HG02642 (cell line): ENCODE data around the gene SUGCT.
A peak's percentile ranks its signal among the peaks of the same experiment; 100 is the strongest.
"Not testable (repeated sequence)": the region's sequence is repeated elsewhere in the genome, so short reads cannot be mapped to it uniquely, and the experiment has no call there.

ENCODE experiments used
- ATAC-seq: cut with Tn5 transposase; IDR thresholded peaks from one replicate; pipeline ENCODE4 v1.9.1; 2021; ENCODE audit warnings: mild to moderate bottlenecking; ENCODE audit not compliant: unreplicated experiment, poor library complexity

SUGCT gene

DNA sequence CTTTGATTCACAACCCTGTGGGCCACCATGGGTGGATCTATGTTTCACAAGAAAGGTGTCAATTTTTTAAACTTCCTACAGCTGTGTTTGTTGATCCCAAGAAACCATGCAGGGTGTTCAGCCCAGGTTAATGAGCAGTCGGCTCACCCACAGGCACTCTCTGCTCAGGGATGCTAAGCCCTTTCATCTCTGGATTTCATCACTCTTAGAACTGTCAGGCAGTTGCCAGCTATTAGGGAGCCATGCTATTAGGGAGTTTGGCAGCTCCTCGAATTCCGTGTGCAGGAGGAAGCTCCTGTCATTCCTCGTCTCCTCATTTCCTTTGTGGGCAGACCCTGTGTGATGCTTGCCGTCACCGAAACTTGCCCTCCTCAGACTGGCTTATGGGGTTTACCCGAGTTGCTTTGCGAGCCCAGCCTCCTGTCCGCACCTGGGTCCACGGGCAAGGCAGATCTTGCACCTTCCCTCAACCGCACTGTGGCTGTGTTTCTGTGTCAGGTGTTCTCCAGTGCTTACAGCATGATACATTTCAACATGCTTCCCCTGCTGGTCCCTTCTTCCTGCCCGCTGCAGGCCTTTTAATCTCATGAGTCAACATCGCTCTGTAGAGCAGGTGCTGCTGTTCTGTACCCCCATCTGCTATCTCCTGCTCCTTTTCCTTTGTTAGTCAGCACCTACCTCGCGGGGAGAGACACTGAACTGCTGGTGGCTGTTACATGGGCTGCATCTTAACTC is 509.8 kb downstream of the SUGCT start:
- no peak for ATAC-seq

DNA sequence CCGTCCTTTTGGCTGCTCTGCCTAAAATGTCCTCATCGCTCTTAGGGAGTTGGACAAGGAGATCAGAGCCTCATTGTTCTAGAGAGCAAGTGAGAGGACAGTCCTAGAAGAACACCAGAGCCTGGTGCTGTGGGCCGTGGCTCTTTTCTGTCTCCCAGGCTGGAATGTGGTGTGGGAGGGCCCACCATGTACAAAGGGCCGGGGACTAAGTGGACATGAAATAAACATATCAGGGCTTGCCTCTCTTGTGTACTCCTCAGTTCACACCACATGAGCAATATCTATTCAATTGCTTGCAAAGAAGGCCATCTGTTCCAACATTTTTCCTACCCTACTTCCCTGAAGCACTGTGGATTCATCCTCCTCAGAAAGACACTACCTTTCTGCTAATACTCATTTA is 510.4 kb downstream of the SUGCT start:
- ATAC-seq, result no peak

GRCh38 chr7:40646717-40647116 is 511.9 kb downstream of the SUGCT start:
- ATAC-seq, result no peak

- no peak for ATAC-seq
Observed at GRCh38 chr7:40647719-40648118, 512.9 kb downstream of the SUGCT start.

- no peak for ATAC-seq
Observed at GRCh38 chr7:40649247-40649646, 514.4 kb downstream of the SUGCT start.

- ATAC-seq, result not testable (repeated sequence)
Observed at GRCh38 chr7:40650903-40651302, 516.1 kb downstream of the SUGCT start.

GRCh38 chr7:40654171-40654570 is 519.4 kb downstream of the SUGCT start:
- ATAC-seq, result no peak

GRCh38 chr7:40655426-40655825 is 520.6 kb downstream of the SUGCT start:
- ATAC-seq, result no peak

- ATAC-seq, result no peak
Observed at GRCh38 chr7:40656349-40656748, 521.5 kb downstream of the SUGCT start.

DNA sequence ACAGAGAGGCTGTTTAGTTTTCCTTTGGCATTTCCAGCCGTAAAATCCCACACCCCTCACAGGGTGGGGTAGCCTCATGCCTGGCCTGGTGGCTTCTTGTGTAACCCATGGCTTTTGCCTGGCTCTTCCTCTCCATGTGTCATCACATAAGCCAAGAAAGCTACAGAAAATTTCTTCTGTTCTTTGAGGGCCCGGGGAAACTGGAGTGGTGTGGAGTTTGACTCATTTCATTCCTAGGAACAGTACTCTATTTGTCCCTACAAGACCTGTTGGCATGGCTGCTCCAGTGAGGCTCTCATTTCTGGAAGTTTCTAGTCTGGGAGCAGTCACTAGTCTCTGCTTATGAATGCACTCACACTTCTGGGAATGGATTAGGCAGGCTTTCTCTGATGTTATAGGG is 523.9 kb downstream of the SUGCT start:
- no peak for ATAC-seq

GRCh38 chr7:40659231-40659630 is 524.4 kb downstream of the SUGCT start:
- ATAC-seq, result no peak

DNA sequence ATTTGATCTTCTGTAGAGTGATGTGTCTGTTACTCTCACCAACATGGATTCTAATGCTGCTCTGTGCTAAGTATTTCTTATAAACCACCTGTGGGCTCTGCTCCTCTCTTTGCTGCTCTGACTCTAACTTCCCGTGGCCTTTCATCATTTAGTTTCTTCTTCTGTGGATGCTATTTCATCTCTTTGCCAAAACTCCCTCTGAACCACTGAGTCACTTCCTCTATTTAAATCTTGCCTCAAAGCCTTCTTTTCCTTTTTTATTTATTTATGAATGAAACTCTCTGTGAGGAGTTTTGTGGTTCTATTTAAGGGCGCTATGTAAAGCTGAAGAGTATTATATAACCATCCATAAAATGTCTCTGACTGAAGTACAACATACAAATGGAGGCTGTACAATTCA is 538.5 kb downstream of the SUGCT start:
- ATAC-seq, result no peak

DNA sequence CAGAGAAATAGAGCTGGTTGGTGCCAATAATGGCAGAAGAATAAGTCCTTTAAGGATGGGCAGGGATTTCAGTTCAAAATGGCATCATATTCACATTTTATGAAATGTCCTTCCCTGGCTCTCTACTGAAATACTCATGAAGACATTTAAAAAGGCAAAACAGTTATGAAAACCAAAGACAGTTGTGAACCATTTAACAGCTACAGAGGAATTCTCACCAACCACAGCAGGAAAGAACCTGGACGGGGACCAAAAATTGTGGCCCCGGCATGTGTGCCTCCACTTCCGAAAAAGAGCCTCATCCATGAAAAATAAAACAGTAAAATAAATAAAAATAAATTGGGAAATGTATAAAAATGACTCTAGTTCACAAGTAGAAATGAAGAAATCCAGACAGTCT is 539.5 kb downstream of the SUGCT start:
- ATAC-seq, result no peak

- no peak for ATAC-seq
Observed at GRCh38 chr7:40675741-40676140, 540.9 kb downstream of the SUGCT start.

DNA sequence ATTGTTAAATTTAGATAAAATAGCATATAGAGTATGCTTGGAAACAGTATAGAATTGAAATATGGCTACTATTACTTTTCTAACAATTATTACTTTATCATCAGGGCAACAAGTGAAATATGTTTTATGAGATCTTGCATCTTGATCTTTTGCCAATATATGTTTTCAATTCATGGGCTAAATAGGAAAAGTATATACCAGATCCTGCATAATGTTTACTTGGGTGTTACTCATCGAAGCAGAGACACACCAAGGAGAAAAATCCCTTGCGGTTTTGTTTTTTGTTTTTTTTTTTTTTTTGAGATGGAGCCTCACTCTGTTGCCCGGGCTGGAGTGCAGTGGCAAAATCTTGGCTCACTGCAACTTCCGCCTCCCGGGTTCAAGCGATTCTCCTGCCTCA is 541.4 kb downstream of the SUGCT start:
- no peak for ATAC-seq

DNA sequence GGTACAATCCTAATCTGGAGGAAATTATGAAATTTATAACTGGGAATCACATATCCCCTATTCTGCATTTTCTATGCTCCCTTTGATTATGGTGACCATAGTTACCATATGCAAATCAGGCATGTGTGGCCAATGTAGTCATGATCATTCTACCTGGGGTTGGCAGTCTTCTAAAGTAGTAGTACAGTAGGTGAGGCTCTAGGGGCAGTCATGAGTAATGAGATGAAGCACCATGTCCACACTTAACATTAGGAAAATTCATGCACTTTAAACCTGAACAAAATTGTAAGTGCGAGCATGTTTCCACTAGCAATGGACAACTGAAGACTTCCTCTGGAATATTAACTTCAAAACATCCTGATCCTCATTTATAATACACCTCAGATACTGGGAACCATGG is 545.9 kb downstream of the SUGCT start:
- ATAC-seq, result peak; percentile 93

- ATAC-seq, result no peak
Observed at GRCh38 chr7:40682696-40683095, 547.9 kb downstream of the SUGCT start.

- ATAC-seq, result no peak
Observed at GRCh38 chr7:40694026-40694809, 559.4 kb downstream of the SUGCT start.

DNA sequence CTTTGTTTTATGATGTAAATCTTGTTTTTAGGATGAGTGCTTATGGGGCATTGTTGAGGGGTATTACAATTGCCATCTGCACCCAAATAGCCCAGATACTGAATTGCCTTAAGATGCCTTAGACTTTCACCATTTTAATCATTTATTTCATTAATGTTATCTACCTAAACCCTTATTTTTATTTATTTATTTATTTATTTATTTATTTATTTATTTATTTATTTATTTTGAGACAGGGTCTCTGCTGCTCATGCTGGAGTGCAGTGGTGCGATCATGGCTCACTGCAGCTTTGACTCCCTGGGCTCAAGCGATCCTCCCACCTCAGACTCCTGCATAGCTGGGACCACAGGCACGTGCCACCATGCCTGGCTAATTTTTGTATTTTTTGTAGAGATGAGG is 560.2 kb downstream of the SUGCT start:
- no peak for ATAC-seq

- ATAC-seq, result no peak
Observed at GRCh38 chr7:40697653-40698052, 562.8 kb downstream of the SUGCT start.

GRCh38 chr7:40698214-40698920 is 563.6 kb downstream of the SUGCT start:
- no peak for ATAC-seq
